Activated T-helper 17 cell treated with anti-CD3 and anti-CD28 coated beads, Interleukin-2, amount 50 U/mL, for 72 hours (primary cell): Measurements from ENCODE around the gene PVALB. TPM values are rescaled to one million over a fixed set of nuclear protein-coding genes. Genes with fewer than 3 reads are reported as not detected.

Source experiments
- ATAC-seq: fragments of 150-1000 bp; cut with Tn5 transposase; replicated peaks from 2 replicates; pipeline ENCODE4 v1.10.0; 2021; ENCODE audit warnings: mild to moderate bottlenecking, moderate library complexity
- H3K27ac Mint-ChIP-seq: one replicate; pipeline ENCODE4 v1.8.0; 2022; ENCODE audit warnings: mixed read lengths
- H3K27me3 Mint-ChIP-seq: one replicate; pipeline ENCODE4 v1.8.0; 2022; ENCODE audit warnings: mixed read lengths
- H3K36me3 Mint-ChIP-seq: one replicate; pipeline ENCODE4 v1.8.0; 2022; ENCODE audit warnings: low read depth, mild to moderate bottlenecking, mixed read lengths
- H3K4me1 Mint-ChIP-seq: one replicate; pipeline ENCODE4 v1.8.0; 2022; ENCODE audit warnings: mixed read lengths
- H3K4me3 Mint-ChIP-seq: one replicate; pipeline ENCODE4 v1.8.0; 2022; ENCODE audit warnings: mild to moderate bottlenecking, mixed read lengths
- H3K9me3 Mint-ChIP-seq: one replicate; pipeline ENCODE4 v1.8.0; 2022; ENCODE audit warnings: mixed read lengths
- total RNA-seq, 2 donors: library from RNA; stranded (reverse); gene quantifications; one replicate each; pipeline ENCODE4 v1.2.3, GENCODE V29; 2022

Gene PVALB
- total RNA-seq, 2 donors from 2014 or later, result not detected

GRCh38 chr22:36767035-36767775 is 49.6 kb downstream of the PVALB start:
- no peak for ATAC-seq
- H3K27ac Mint-ChIP-seq, result no peak overlapping the region

DNA sequence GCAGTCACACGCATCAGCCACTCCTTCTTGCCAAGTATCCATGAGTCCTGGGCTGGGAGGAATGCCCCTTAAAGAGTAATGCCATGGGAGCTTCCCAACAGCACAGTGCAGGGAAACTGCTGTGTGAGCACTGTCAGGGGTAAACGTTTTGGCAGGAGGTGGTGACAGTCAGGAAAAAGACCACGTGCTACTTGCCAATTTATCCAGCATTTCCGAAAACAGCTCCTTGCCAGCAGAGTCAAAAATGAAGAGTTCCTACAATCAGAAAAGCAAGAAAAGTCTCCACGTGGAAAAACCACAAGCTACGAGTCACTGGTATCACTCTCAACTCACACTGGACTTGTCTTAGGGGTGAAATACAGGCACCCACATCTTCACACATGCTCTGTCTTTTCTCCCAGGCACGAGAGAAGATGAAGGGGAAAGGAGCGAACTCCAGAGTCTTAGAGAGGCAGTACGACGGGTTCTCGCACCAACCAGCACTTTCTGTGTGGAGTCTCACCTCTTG is 50.8 kb downstream of the PVALB start:
- no peaks in the 10 kb centered on the region for H3K4me1 Mint-ChIP-seq
- no peaks in the 10 kb centered on the region for H3K36me3 Mint-ChIP-seq
- no peak for ATAC-seq
- H3K4me3 Mint-ChIP-seq, result no peak overlapping the region
- no peaks in the 10 kb centered on the region for H3K9me3 Mint-ChIP-seq
- peak overlapping the region; percentile 8 for H3K27ac Mint-ChIP-seq
- no peaks in the 10 kb centered on the region for H3K27me3 Mint-ChIP-seq

More at GRCh38 chr22:36767035-36767775, 49.6 kb downstream of the PVALB start:
- Mint-ChIP-seq H3K27me3 (no peaks in the 10 kb centered on the region), H3K36me3 (no peaks in the 10 kb centered on the region), H3K4me3 (no peak overlapping the region), H3K4me1 (no peaks in the 10 kb centered on the region), H3K9me3 (no peaks in the 10 kb centered on the region)

- Mint-ChIP-seq H3K36me3 (no peaks in the 10 kb centered on the region), H3K27me3 (no peaks in the 10 kb centered on the region), H3K27ac (peak overlapping the region; percentile 8), H3K4me3 (no peak overlapping the region), H3K9me3 (no peaks in the 10 kb centered on the region), H3K4me1 (no peaks in the 10 kb centered on the region)
- no peak for ATAC-seq
These were observed 51.5 kb downstream of the PVALB start for GRCh38 chr22:36765131-36765942.

DNA sequence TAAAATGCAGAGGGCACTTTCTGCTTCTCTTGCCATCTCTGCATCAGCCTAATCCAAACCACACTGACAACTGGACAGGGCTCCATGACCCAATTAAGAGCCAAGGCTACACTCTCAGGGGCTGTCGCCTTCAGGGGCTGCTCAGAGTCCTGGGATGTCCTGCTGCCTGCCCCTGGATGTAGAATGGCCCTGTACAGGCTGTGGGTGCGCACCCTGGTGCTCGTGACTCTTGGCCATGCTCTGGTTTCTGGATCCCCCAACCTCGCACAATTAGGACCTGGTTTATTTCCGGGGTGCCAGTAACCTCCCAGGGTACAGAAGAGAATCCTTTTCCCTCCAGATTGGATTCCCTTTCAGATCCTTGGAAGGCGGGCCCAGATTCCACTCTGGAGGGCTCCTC is 52.2 kb downstream of the PVALB start:
- no peaks in the 10 kb centered on the region for H3K4me1 Mint-ChIP-seq

GRCh38 chr22:36764060-36764459 is 52.8 kb downstream of the PVALB start:
- no peak overlapping the region for H3K4me3 Mint-ChIP-seq
- no peaks in the 10 kb centered on the region for H3K36me3 Mint-ChIP-seq
- H3K27ac Mint-ChIP-seq, result no peak overlapping the region
- H3K9me3 Mint-ChIP-seq, result no peaks in the 10 kb centered on the region
- H3K4me1 Mint-ChIP-seq, result no peaks in the 10 kb centered on the region
- ATAC-seq, result no peak
- no peaks in the 10 kb centered on the region for H3K27me3 Mint-ChIP-seq

More for the DNA sequence above, 52.2 kb downstream of the PVALB start:
- no peak overlapping the region for H3K27ac Mint-ChIP-seq
- no peak for ATAC-seq
- H3K36me3 Mint-ChIP-seq, result no peaks in the 10 kb centered on the region
- H3K4me3 Mint-ChIP-seq, result no peak overlapping the region
- H3K9me3 Mint-ChIP-seq, result no peaks in the 10 kb centered on the region
- H3K27me3 Mint-ChIP-seq, result no peaks in the 10 kb centered on the region

GRCh38 chr22:36763576-36763975 is 53.3 kb downstream of the PVALB start:
- no peak overlapping the region for H3K4me3 Mint-ChIP-seq
- no peaks in the 10 kb centered on the region for H3K9me3 Mint-ChIP-seq
- no peaks in the 10 kb centered on the region for H3K27me3 Mint-ChIP-seq
- no peak overlapping the region for H3K27ac Mint-ChIP-seq
- ATAC-seq, result no peak
- no peaks in the 10 kb centered on the region for H3K36me3 Mint-ChIP-seq
- H3K4me1 Mint-ChIP-seq, result no peaks in the 10 kb centered on the region

DNA sequence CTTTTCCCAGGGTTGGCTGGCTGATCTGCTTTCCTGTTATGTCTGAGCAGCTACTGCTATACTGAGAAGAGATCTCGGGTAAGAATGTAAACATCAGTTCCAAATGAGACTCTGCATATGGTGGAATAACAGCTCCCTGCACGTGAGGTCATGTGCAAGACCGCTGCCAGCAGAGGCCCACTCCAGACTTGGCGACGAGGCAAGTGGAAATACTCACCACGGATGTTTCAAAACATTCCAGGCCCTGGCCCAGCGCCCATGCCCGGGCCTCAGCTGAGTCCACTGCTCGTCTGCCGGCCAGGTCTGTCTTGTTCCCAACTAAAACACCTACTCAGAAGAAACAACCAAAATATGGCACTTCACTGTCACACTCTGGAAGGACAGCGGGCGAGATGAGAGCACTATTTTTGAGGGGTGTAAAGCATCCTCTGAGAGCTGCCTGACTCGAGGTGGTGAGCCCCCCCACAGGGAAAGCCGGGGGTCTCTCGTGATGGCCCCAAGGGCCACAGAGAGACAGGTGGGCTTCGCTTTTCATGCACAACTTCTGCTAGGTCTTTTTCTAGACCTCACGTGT is 54.1 kb downstream of the PVALB start:
- Mint-ChIP-seq H3K27ac (no peak overlapping the region), H3K9me3 (no peaks in the 10 kb centered on the region), H3K27me3 (no peaks in the 10 kb centered on the region)

DNA sequence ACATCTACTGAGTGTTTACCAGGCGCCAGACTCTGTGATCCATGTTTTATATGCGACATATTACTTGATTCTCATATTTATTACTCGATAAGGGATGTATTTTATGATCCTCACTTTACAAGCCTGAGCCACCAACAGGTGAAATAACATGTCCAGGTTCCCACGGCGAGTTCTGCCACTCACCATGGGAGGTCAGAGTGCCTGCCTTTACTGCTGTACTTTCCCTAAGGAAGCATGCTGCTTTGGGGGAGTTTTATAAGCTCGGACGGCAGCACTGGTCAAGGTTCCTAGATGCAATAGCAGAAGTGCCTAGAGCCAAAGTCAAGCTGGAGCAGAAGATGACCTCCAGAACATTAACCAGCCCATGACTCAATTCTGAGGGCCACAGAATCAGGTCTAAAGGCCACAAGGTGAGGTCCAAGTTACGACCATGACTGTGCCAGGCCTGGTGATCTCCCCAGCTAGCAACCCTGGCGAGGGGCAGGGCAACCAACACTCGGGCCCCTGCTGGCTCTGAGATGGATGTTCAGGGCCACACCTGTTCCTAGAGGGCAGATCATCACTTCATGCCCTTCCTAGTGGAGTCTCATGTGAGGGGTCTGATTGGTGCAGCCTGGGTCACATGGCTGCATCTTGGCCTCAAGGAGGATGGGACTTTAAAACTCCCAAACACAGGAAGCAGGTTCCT is 55.1 kb downstream of the PVALB start:
- H3K4me3 Mint-ChIP-seq, result no peak overlapping the region
- H3K9me3 Mint-ChIP-seq, result no peaks in the 10 kb centered on the region
- no peak overlapping the region for H3K27ac Mint-ChIP-seq
- no peaks in the 10 kb centered on the region for H3K4me1 Mint-ChIP-seq
- no peak for ATAC-seq
- H3K27me3 Mint-ChIP-seq, result no peaks in the 10 kb centered on the region
- no peaks in the 10 kb centered on the region for H3K36me3 Mint-ChIP-seq

More for the DNA sequence above, 54.1 kb downstream of the PVALB start:
- Mint-ChIP-seq H3K36me3 (no peaks in the 10 kb centered on the region), H3K4me1 (no peaks in the 10 kb centered on the region), H3K4me3 (no peak overlapping the region)
- no peak for ATAC-seq

DNA sequence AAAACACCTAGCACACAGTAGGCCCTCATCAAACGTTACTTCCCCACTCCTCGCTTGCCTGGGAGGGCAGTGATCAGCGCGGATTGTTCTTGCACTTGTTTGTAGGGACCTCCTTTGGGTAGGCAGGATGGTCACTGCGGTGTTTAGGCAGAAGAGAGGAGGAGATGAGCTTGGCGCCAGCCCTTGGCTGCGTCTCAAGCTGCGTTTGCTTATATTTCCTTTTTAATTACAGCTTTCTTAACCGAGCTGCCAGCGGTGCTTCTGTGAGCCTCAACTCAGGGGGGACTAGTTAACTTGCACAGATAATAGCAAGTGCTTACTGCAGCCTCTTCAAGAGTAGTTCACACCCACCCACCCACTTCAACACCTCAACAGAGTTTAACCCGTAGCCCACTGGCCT is 56.0 kb downstream of the PVALB start:
- no peak overlapping the region for H3K4me3 Mint-ChIP-seq
- no peaks in the 10 kb centered on the region for H3K9me3 Mint-ChIP-seq
- no peaks in the 10 kb centered on the region for H3K4me1 Mint-ChIP-seq
- H3K27ac Mint-ChIP-seq, result no peak overlapping the region
- no peaks in the 10 kb centered on the region for H3K36me3 Mint-ChIP-seq
- no peak for ATAC-seq
- H3K27me3 Mint-ChIP-seq, result no peaks in the 10 kb centered on the region

- H3K9me3 Mint-ChIP-seq, result no peaks in the 10 kb centered on the region
- H3K4me3 Mint-ChIP-seq, result no peak overlapping the region
- H3K36me3 Mint-ChIP-seq, result no peaks in the 10 kb centered on the region
- H3K27me3 Mint-ChIP-seq, result peaks cover 6% of the 10 kb centered on the region
- no peak for ATAC-seq
- no peak overlapping the region for H3K27ac Mint-ChIP-seq
- H3K4me1 Mint-ChIP-seq, result no peaks in the 10 kb centered on the region
These were observed 57.2 kb downstream of the PVALB start for GRCh38 chr22:36759481-36760159.

- Mint-ChIP-seq H3K4me1 (no peaks in the 10 kb centered on the region), H3K36me3 (no peaks in the 10 kb centered on the region)
These were observed 58.0 kb downstream of the PVALB start for GRCh38 chr22:36758792-36759271.

DNA sequence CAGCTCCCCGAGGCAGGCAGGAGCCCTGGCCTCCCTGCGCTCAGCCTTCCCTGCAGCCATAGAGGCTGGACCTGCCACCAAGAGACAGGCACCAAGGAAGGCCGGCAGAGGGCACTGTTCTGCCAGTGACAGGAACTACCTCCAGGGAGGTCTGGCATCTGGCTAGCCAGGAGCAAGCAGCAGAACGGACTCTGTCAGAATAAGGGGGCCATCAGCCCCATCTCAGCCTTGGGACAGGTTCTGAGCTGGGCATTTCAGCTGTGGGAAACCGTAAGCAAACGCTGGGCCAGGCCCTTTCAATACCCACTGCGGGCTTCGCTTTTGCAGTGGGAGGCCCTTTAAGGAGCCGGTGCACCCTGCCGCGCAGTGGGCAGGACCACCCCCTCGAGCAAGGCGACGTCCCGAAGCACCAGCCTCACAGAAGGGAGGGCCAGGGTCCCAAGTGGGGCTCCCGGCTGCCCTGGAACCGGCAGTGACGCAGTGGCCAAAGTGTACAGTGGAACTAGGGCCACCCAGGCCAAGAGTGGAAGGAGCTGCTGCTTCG is 59.1 kb downstream of the PVALB start:
- Mint-ChIP-seq H3K27ac (no peak overlapping the region), H3K9me3 (no peaks in the 10 kb centered on the region), H3K4me3 (no peak overlapping the region), H3K27me3 (peaks cover 15% of the 10 kb centered on the region), H3K36me3 (no peaks in the 10 kb centered on the region), H3K4me1 (no peaks in the 10 kb centered on the region)
- ATAC-seq, result peak; percentile 91

More at GRCh38 chr22:36758792-36759271, 58.0 kb downstream of the PVALB start:
- ATAC-seq, result no peak
- Mint-ChIP-seq H3K27ac (peak overlapping the region; percentile 59), H3K4me3 (no peak overlapping the region), H3K27me3 (peaks cover 8% of the 10 kb centered on the region), H3K9me3 (no peaks in the 10 kb centered on the region)

- Mint-ChIP-seq H3K4me3 (no peak overlapping the region), H3K27ac (no peak overlapping the region), H3K9me3 (no peaks in the 10 kb centered on the region), H3K27me3 (peaks cover 20% of the 10 kb centered on the region), H3K36me3 (no peaks in the 10 kb centered on the region), H3K4me1 (no peaks in the 10 kb centered on the region)
- ATAC-seq, result no peak
These were observed 59.8 kb downstream of the PVALB start for GRCh38 chr22:36756746-36757655.
